ENCODE results near the gene PPP6R1. TPM values are rescaled to one million over a fixed set of nuclear protein-coding genes. Genes with fewer than 3 reads are reported as not detected.

The PPP6R1 gene
- total and polyA plus RNA-seq, 2 of the 13 experiments (the other 11 are each of a cell fraction or from before 2014, with no cell fraction given), result 25.8 to 54.0 TPM

GRCh38 chr19:55258828-55259539 lies at the start of gene PPP6R1 (continued):
- TF ChIP-seq ZBTB39 (CRISPR knock-in tag; IDR thresholded peaks at IDR 0.05) (no peak), PCBP1 (IDR thresholded peaks at IDR 0.05; ENCODE audit: borderline replicate concordance, low read depth, low read length) (0 out of 2 replicates have a peak, but pooled peaks have one; percentile 30), ZNF382 (CRISPR knock-in tag; IDR thresholded peaks at IDR 0.05; ENCODE audit: borderline replicate concordance) (no peak), FOXM1 (CRISPR knock-in tag; IDR thresholded peaks at IDR 0.05) (no peak; the same call in 1 of the 2 replicates), TMF1 (CRISPR knock-in tag; IDR thresholded peaks at IDR 0.05; ENCODE audit: low read depth) (0 out of 2 replicates have a peak, but pooled peaks have one; percentile 51), BORCS8-MEF2B (CRISPR knock-in tag; IDR thresholded peaks at IDR 0.05) (peak; percentile 89), SAFB2 (CRISPR knock-in tag; IDR thresholded peaks at IDR 0.05; ENCODE audit: borderline replicate concordance, low read depth) (peak; percentile 79; the same call in 1 of the 2 replicates), ZSCAN22 (CRISPR knock-in tag; IDR thresholded peaks at IDR 0.05) (no peak), SALL1 (CRISPR knock-in tag; IDR thresholded peaks at IDR 0.05) (peak; percentile 74), ZNF136 (CRISPR knock-in tag; IDR thresholded peaks at IDR 0.05; ENCODE audit: low read depth) (0 out of 2 replicates have a peak, but pooled peaks have one; percentile 33), PRPF4 (IDR thresholded peaks at IDR 0.05; ENCODE audit: low read depth, low read length, poor library complexity, severe bottlenecking) (no peak), ZC3H4 (CRISPR knock-in tag; IDR thresholded peaks at IDR 0.05; ENCODE audit: borderline replicate concordance) (no peak), IKZF5 (CRISPR knock-in tag; IDR thresholded peaks at IDR 0.05) (peak; percentile 95), KDM4B (CRISPR knock-in tag; IDR thresholded peaks at IDR 0.05) (no peak), ZNF30 (CRISPR knock-in tag; IDR thresholded peaks at IDR 0.05) (no peak), CEBPZ (IDR thresholded peaks at IDR 0.05; ENCODE audit: low read length) (no peak), ZNF350 (CRISPR knock-in tag; IDR thresholded peaks at IDR 0.05; ENCODE audit: borderline replicate concordance, low read depth) (peak; percentile 97), NKX3-1 (CRISPR knock-in tag; IDR thresholded peaks at IDR 0.05) (no peak; the same call in 1 of the 2 replicates)
- TF ChIP-seq, protein P1, sequence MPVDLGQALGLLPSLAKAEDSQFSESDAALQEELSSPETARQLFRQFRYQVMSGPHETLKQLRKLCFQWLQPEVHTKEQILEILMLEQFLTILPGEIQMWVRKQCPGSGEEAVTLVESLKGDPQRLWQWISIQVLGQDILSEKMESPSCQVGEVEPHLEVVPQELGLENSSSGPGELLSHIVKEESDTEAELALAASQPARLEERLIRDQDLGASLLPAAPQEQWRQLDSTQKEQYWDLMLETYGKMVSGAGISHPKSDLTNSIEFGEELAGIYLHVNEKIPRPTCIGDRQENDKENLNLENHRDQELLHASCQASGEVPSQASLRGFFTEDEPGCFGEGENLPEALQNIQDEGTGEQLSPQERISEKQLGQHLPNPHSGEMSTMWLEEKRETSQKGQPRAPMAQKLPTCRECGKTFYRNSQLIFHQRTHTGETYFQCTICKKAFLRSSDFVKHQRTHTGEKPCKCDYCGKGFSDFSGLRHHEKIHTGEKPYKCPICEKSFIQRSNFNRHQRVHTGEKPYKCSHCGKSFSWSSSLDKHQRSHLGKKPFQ (CRISPR knock-in tag; IDR thresholded peaks at IDR 0.05; ENCODE audit: insufficient replicate concordance), result no peak
- TF ChIP-seq, protein P2, sequence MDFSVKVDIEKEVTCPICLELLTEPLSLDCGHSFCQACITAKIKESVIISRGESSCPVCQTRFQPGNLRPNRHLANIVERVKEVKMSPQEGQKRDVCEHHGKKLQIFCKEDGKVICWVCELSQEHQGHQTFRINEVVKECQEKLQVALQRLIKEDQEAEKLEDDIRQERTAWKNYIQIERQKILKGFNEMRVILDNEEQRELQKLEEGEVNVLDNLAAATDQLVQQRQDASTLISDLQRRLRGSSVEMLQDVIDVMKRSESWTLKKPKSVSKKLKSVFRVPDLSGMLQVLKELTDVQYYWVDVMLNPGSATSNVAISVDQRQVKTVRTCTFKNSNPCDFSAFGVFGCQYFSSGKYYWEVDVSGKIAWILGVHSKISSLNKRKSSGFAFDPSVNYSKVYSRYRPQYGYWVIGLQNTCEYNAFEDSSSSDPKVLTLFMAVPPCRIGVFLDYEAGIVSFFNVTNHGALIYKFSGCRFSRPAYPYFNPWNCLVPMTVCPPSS (IDR thresholded peaks at IDR 0.05), result no peak
